AG10803 (cell line): ENCODE data around the gene CRKL.

Experiments used
- DNase-seq: peaks from one replicate; pipeline ENCODE4 v3.0.0; 2010; ENCODE audit warnings: low read depth
- H3K4me3 ChIP-seq: 2 replicates; pipeline ENCODE4 v1.5.1; 2011; ENCODE audit warnings: mild to moderate bottlenecking, low read length, control low read depth
- CTCF ChIP-seq: conservative IDR thresholded peaks from 2 replicates; pipeline ENCODE4 v1.5.1; 2011; ENCODE audit warnings: mild to moderate bottlenecking, low read length, control low read depth, inconsistent platforms

The CRKL gene

GRCh38 chr22:20996598-20997535 lies 79.7 kb downstream of the CRKL start:
- DNase-seq, result no peak
- H3K4me3 ChIP-seq, result no peak overlapping the region
- no peak for TF ChIP-seq CTCF

- DNase-seq, result no peak
- TF ChIP-seq CTCF, result no peak
- H3K4me3 ChIP-seq, result no peak overlapping the region
These were observed 80.5 kb downstream of the CRKL start for GRCh38 chr22:20997536-20998257.

- DNase-seq, result no peak
- H3K4me3 ChIP-seq, result no peak overlapping the region
- no peak for TF ChIP-seq CTCF
These were observed 81.5 kb downstream of the CRKL start for GRCh38 chr22:20998411-20999336.

- no peak overlapping the region for H3K4me3 ChIP-seq
- no peak for DNase-seq
- no peak for TF ChIP-seq CTCF
These were observed 82.4 kb downstream of the CRKL start for GRCh38 chr22:20999350-21000206.

GRCh38 chr22:21000207-21000986 lies 83.2 kb downstream of the CRKL start:
- peak overlapping the region; percentile 91 for H3K4me3 ChIP-seq
- TF ChIP-seq CTCF, result no peak
- no peak for DNase-seq
